WTC11 (cell line): ENCODE data around the gene CACNA2D1. TPM values are rescaled to one million over a fixed set of nuclear protein-coding genes. Genes with fewer than 3 reads are reported as not detected.

ENCODE experiments used
- ATAC-seq: fragments of 200-7000 bp; cut with Tn5 transposase; 2 replicates; pipeline ENCODE4 v1.10.0; 2021; ENCODE audit warnings: mild to moderate bottlenecking, moderate library complexity
- CTCF ChIA-PET: fragments of 300-600 bp; sonication (Branson Sonifier 250); formaldehyde crosslinking; loops from one replicate; lab custom pipeline; 2021; ENCODE audit warnings: antibody characterized with exemption; lab: Charles Lee
- POLR2A ChIA-PET: fragments of 350-600 bp; sonication (Branson Sonifier 250); formaldehyde crosslinking; loops from one replicate; lab custom pipeline; 2021; ENCODE audit warnings: antibody characterized with exemption; lab: Charles Lee
- DNase-seq: peaks from one replicate; pipeline ENCODE4 v3.0.0; 2021; ENCODE audit warnings: low spot score
- H3K27ac Mint-ChIP-seq: 2 replicates; pipeline ENCODE4 v1.8.0; 2021; ENCODE audit warnings: mixed read lengths
- H3K27me3 Mint-ChIP-seq: 2 replicates; pipeline ENCODE4 v1.8.0; 2021; ENCODE audit warnings: low read depth, mild to moderate bottlenecking, moderate library complexity, mixed read lengths
- H3K36me3 Mint-ChIP-seq: 2 replicates; pipeline ENCODE4 v1.8.0; 2021; ENCODE audit warnings: mixed read lengths
- H3K4me1 Mint-ChIP-seq: 2 replicates; pipeline ENCODE4 v1.8.0; 2022; ENCODE audit warnings: mixed read lengths
- H3K4me3 Mint-ChIP-seq: 2 replicates; pipeline ENCODE4 v1.8.0; 2021; ENCODE audit warnings: mild to moderate bottlenecking, moderate library complexity, mixed read lengths
- H3K9me3 Mint-ChIP-seq: 2 replicates; pipeline ENCODE4 v1.8.0; 2021; ENCODE audit warnings: mixed read lengths
- CDX4 ChIP-seq: fragments of 250-450 bp; sonication (Bioruptor Pico); IDR thresholded peaks from 2 replicates; pipeline ENCODE4 v1.9.0; 2021; ENCODE audit warnings: moderate library complexity, mild to moderate bottlenecking, inconsistent platforms, borderline replicate concordance
- GRHL2 ChIP-seq: fragments of 250-450 bp; sonication (Bioruptor Pico); IDR thresholded peaks from 2 replicates; pipeline ENCODE4 v1.8.0; 2022; ENCODE audit warnings: mild to moderate bottlenecking, moderate library complexity; ENCODE audit not compliant: insufficient replicate concordance, severe bottlenecking
- HMGXB4 ChIP-seq: sonication (generic); formaldehyde crosslinking; IDR thresholded peaks from 2 replicates; pipeline ENCODE4 v1.8.1; 2023; ENCODE audit warnings: mild to moderate bottlenecking, moderate library complexity, missing genetic modification reagents
- KAT7 ChIP-seq: sonication (generic); formaldehyde crosslinking; IDR thresholded peaks from 2 replicates; pipeline ENCODE4 v1.8.1; 2023; ENCODE audit warnings: missing genetic modification reagents, mild to moderate bottlenecking, borderline replicate concordance
- MYBL2 ChIP-seq: sonication (generic); formaldehyde crosslinking; IDR thresholded peaks from 2 replicates; pipeline ENCODE4 v1.8.1; 2023; ENCODE audit warnings: mild to moderate bottlenecking, moderate library complexity, missing genetic modification reagents
- NFATC4 ChIP-seq: fragments of 250-450 bp; sonication (Bioruptor Pico); IDR thresholded peaks from 2 replicates; pipeline ENCODE4 v1.9.0; 2021; ENCODE audit warnings: mild to moderate bottlenecking
- NR3C1 ChIP-seq: sonication (generic); formaldehyde crosslinking; conservative IDR thresholded peaks from 2 replicates; pipeline ENCODE4 v1.8.1; 2023; ENCODE audit warnings: low read depth, mild to moderate bottlenecking, missing genetic modification reagents
- OVOL2 ChIP-seq: fragments of 250-450 bp; sonication (Bioruptor Pico); IDR thresholded peaks from 2 replicates; pipeline ENCODE4 v1.9.0; 2021; ENCODE audit warnings: mild to moderate bottlenecking, borderline replicate concordance
- SP1 ChIP-seq: sonication (generic); formaldehyde crosslinking; conservative IDR thresholded peaks from 2 replicates; pipeline ENCODE4 v1.8.1; 2022; ENCODE audit warnings: missing genetic modification reagents
- TEAD1 ChIP-seq: sonication (generic); formaldehyde crosslinking; IDR thresholded peaks from 2 replicates; pipeline ENCODE4 v1.8.0; 2022; ENCODE audit warnings: mild to moderate bottlenecking, missing genetic modification reagents
- USF2 ChIP-seq: sonication (generic); formaldehyde crosslinking; IDR thresholded peaks from 2 replicates; pipeline ENCODE4 v1.8.1; 2023; ENCODE audit warnings: mild to moderate bottlenecking, missing genetic modification reagents, moderate library complexity
- ZNF121 ChIP-seq: sonication (generic); formaldehyde crosslinking; IDR thresholded peaks from 2 replicates; pipeline ENCODE4 v1.8.0; 2023; ENCODE audit warnings: missing genetic modification reagents
- ZNF232 ChIP-seq: sonication (generic); formaldehyde crosslinking; IDR thresholded peaks from 2 replicates; pipeline ENCODE4 v1.8.0; 2022; ENCODE audit warnings: mild to moderate bottlenecking, missing genetic modification reagents
- ZNF317 ChIP-seq: sonication (generic); formaldehyde crosslinking; IDR thresholded peaks from 2 replicates; pipeline ENCODE4 v1.8.1; 2023; ENCODE audit warnings: low read depth, mild to moderate bottlenecking, moderate library complexity, missing genetic modification reagents, borderline replicate concordance
- ZNF396 ChIP-seq: fragments of 250-450 bp; sonication (Bioruptor Pico); IDR thresholded peaks from 2 replicates; pipeline ENCODE4 v1.8.0; 2021; ENCODE audit warnings: mild to moderate bottlenecking, moderate library complexity, borderline replicate concordance
- ZNF532 ChIP-seq: fragments of 250-450 bp; sonication (Bioruptor Pico); IDR thresholded peaks from 2 replicates; pipeline ENCODE4 v1.9.0; 2021; ENCODE audit warnings: mild to moderate bottlenecking, borderline replicate concordance
- ZNF671 ChIP-seq: fragments of 250-450 bp; sonication (Bioruptor Pico); IDR thresholded peaks from 2 replicates; pipeline ENCODE4 v1.8.0; 2021; ENCODE audit warnings: mild to moderate bottlenecking
- total RNA-seq: library from RNA; stranded (reverse); gene quantifications from 3 replicates; pipeline ENCODE4 v1.2.3, GENCODE V29; 2021
- TF ChIP-seq, protein P1 (sequence below): sonication (generic); formaldehyde crosslinking; IDR thresholded peaks from 2 replicates; pipeline ENCODE4 v1.8.1; 2022; ENCODE audit warnings: missing genetic modification reagents, borderline replicate concordance
- TF ChIP-seq, protein P2 (sequence below): sonication (generic); formaldehyde crosslinking; IDR thresholded peaks from 2 replicates; pipeline ENCODE4 v1.8.0; 2022; ENCODE audit warnings: missing genetic modification reagents
- TF ChIP-seq, protein P3 (sequence below): sonication (generic); formaldehyde crosslinking; IDR thresholded peaks from 2 replicates; pipeline ENCODE4 v1.8.0; 2022; ENCODE audit warnings: mild to moderate bottlenecking, missing genetic modification reagents

CACNA2D1 gene
- total RNA-seq, 1 experiment from 2014 or later: 33.3 TPM

DNA sequence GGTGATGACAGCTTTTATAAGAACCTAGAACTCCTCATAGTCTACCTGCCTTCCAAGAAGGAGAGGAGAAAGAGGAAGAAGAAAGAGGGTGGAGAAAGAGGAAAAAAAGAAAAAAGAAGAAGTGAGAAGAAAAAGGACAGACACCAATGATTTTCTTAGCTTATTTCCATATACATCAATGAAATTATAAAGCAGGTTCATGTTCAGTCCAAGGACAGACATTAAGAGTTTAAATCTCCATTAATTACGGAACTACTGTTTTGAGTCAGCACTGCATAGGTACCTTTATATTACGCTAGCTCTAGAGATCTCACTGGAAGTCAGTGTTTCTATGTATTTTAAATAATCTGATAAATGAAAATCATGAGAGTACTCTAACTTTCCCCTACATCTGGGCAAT lies 364.8 kb downstream of the CACNA2D1 start:
- H3K9me3 Mint-ChIP-seq: no peaks in the 10 kb centered on the region
- H3K27ac Mint-ChIP-seq: no peak overlapping the region
- CTCF ChIA-PET: no interaction called here

DNA sequence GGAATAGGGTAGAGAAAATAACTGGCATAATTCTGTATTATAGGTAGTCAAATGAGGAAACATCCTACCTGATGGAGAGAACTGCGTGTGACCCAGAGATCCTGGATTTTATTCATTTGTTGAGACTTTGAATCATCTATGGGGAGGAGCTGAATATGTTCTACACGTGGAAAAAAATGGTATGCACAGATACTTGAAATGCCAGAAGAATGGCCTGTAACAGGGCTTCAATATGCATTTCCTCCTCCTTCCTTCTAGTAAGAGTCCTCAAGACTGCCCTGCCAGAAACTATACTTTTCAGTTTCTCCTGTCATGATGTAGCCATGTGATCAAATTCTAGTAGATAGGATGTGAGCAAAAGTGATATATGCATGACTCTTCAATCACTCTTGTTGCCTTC lies 372.1 kb downstream of the CACNA2D1 start:
- POLR2A ChIA-PET: no interaction called here

More for the DNA sequence above, 364.8 kb downstream of the CACNA2D1 start:
- POLR2A ChIA-PET: no interaction called here
- ATAC-seq (no peak), DNase-seq (no peak)
- Mint-ChIP-seq H3K4me1 (peaks cover 6% of the 10 kb centered on the region), H3K27me3 (no peaks in the 10 kb centered on the region), H3K36me3 (no peaks in the 10 kb centered on the region), H3K4me3 (no peak overlapping the region)
- TF ChIP-seq HMGXB4 (CRISPR knock-in tag) (no peak), CDX4 (no peak)

GRCh38 chr7:82067628-82068264 lies 375.8 kb downstream of the CACNA2D1 start:
- no peaks in the 10 kb centered on the region for H3K36me3 Mint-ChIP-seq
- POLR2A ChIA-PET: interaction anchor here (0.6 kb wide), 1 partner anchor 28 kb away, joined by 3 read pairs; no protein-coding TSS in a partner anchor
- H3K4me1 Mint-ChIP-seq: no peaks in the 10 kb centered on the region
- no peak overlapping the region for H3K27ac Mint-ChIP-seq
- no peak for DNase-seq
- no peak overlapping the region for H3K4me3 Mint-ChIP-seq
- no peaks in the 10 kb centered on the region for H3K27me3 Mint-ChIP-seq
- H3K9me3 Mint-ChIP-seq: no peaks in the 10 kb centered on the region
- CTCF ChIA-PET: no interaction called here
- no peak for ATAC-seq
- TF ChIP-seq ZNF532 (no peak), USF2 (CRISPR knock-in tag) (no peak), GRHL2 (no peak), NFATC4 (no peak), ZNF396 (CRISPR knock-in tag) (no peak), ZNF121 (CRISPR knock-in tag) (no peak)

More for the DNA sequence above, 372.1 kb downstream of the CACNA2D1 start:
- Mint-ChIP-seq H3K27ac (no peak overlapping the region), H3K9me3 (no peaks in the 10 kb centered on the region), H3K4me1 (peaks cover 2% of the 10 kb centered on the region), H3K27me3 (no peaks in the 10 kb centered on the region), H3K4me3 (no peak overlapping the region), H3K36me3 (no peaks in the 10 kb centered on the region)
- TF ChIP-seq ZNF671 (CRISPR knock-in tag) (no peak), NR3C1 (CRISPR knock-in tag) (no peak), KAT7 (CRISPR knock-in tag) (no peak), ZNF232 (CRISPR knock-in tag) (no peak), SP1 (no peak), TEAD1 (CRISPR knock-in tag) (no peak), ZNF317 (CRISPR knock-in tag) (no peak), OVOL2 (CRISPR knock-in tag) (no peak), MYBL2 (no peak)
- TF ChIP-seq, protein P1, sequence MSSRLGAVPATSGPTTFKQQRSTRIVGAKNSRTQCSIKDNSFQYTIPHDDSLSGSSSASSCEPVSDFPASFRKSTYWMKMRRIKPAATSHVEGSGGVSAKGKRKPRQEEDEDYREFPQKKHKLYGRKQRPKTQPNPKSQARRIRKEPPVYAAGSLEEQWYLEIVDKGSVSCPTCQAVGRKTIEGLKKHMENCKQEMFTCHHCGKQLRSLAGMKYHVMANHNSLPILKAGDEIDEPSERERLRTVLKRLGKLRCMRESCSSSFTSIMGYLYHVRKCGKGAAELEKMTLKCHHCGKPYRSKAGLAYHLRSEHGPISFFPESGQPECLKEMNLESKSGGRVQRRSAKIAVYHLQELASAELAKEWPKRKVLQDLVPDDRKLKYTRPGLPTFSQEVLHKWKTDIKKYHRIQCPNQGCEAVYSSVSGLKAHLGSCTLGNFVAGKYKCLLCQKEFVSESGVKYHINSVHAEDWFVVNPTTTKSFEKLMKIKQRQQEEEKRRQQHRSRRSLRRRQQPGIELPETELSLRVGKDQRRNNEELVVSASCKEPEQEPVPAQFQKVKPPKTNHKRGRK (CRISPR knock-in tag): no peak
- TF ChIP-seq, protein P2, sequence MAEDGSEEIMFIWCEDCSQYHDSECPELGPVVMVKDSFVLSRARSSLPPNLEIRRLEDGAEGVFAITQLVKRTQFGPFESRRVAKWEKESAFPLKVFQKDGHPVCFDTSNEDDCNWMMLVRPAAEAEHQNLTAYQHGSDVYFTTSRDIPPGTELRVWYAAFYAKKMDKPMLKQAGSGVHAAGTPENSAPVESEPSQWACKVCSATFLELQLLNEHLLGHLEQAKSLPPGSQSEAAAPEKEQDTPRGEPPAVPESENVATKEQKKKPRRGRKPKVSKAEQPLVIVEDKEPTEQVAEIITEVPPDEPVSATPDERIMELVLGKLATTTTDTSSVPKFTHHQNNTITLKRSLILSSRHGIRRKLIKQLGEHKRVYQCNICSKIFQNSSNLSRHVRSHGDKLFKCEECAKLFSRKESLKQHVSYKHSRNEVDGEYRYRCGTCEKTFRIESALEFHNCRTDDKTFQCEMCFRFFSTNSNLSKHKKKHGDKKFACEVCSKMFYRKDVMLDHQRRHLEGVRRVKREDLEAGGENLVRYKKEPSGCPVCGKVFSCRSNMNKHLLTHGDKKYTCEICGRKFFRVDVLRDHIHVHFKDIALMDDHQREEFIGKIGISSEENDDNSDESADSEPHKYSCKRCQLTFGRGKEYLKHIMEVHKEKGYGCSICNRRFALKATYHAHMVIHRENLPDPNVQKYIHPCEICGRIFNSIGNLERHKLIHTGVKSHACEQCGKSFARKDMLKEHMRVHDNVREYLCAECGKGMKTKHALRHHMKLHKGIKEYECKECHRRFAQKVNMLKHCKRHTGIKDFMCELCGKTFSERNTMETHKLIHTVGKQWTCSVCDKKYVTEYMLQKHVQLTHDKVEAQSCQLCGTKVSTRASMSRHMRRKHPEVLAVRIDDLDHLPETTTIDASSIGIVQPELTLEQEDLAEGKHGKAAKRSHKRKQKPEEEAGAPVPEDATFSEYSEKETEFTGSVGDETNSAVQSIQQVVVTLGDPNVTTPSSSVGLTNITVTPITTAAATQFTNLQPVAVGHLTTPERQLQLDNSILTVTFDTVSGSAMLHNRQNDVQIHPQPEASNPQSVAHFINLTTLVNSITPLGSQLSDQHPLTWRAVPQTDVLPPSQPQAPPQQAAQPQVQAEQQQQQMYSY (CRISPR knock-in tag): no peak
- TF ChIP-seq, protein P3, sequence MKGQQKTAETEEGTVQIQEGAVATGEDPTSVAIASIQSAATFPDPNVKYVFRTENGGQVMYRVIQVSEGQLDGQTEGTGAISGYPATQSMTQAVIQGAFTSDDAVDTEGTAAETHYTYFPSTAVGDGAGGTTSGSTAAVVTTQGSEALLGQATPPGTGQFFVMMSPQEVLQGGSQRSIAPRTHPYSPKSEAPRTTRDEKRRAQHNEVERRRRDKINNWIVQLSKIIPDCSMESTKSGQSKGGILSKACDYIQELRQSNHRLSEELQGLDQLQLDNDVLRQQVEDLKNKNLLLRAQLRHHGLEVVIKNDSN (CRISPR knock-in tag): no peak
- no peak for DNase-seq
- CTCF ChIA-PET: no interaction called here
- ATAC-seq: no peak
